Neural progenitor cell (in vitro differentiated cells): ENCODE data around the gene CNTN2. TPM values are rescaled to one million over a fixed set of nuclear protein-coding genes. Genes with fewer than 3 reads are reported as not detected.

ENCODE experiments used
- DNase-seq: peaks from one replicate; pipeline ENCODE4 v3.0.0-alpha.2; 2016; ENCODE audit warnings: low spot score
- H2AFZ ChIP-seq: fragments of 200-600 bp; sonication (generic); replicated peaks from 2 replicates; pipeline ENCODE4 v1.6.1; 2016; ENCODE audit warnings: antibody characterized with exemption
- H3F3A ChIP-seq: fragments of 200-600 bp; sonication (generic); 2 replicates; pipeline ENCODE4 v1.6.1; 2016; ENCODE audit warnings: antibody characterized with exemption, low read depth
- H3K27ac ChIP-seq: fragments of 200-600 bp; sonication (generic); 2 replicates; pipeline ENCODE4 v1.5.1; 2016; ENCODE audit warnings: mild to moderate bottlenecking
- H3K27me3 ChIP-seq: fragments of 200-600 bp; sonication (generic); 2 replicates; pipeline ENCODE4 v1.6.1; 2016; ENCODE audit warnings: mild to moderate bottlenecking, moderate library complexity
- H3K36me3 ChIP-seq: fragments of 200-600 bp; sonication (generic); 2 replicates; pipeline ENCODE4 v1.5.1; 2016
- H3K4me1 ChIP-seq: fragments of 200-600 bp; sonication (generic); 2 replicates; pipeline ENCODE4 v1.6.1; 2016; ENCODE audit warnings: mixed run types
- H3K4me2 ChIP-seq: fragments of 200-600 bp; sonication (generic); 2 replicates; pipeline ENCODE4 v1.6.1; 2016
- H3K4me3 ChIP-seq: fragments of 200-600 bp; sonication (generic); 2 replicates; pipeline ENCODE4 v1.5.1; 2016
- H3K79me2 ChIP-seq: fragments of 200-600 bp; sonication (generic); 2 replicates; pipeline ENCODE4 v1.6.1; 2016; ENCODE audit warnings: low read depth
- H3K9ac ChIP-seq: fragments of 200-600 bp; sonication (generic); 2 replicates; pipeline ENCODE4 v1.6.1; 2016
- H3K9me3 ChIP-seq: fragments of 200-600 bp; sonication (generic); 2 replicates; pipeline ENCODE4 v1.5.1; 2016; ENCODE audit warnings: low read depth
- H4K20me1 ChIP-seq: fragments of 200-600 bp; sonication (generic); 2 replicates; pipeline ENCODE4 v1.6.1; 2016; ENCODE audit warnings: low read depth
- H3K27ac Mint-ChIP-seq: 3 replicates; pipeline ENCODE4 v1.8.0; 2021; ENCODE audit warnings: mixed read lengths
- H3K27me3 Mint-ChIP-seq: 2 replicates; pipeline ENCODE4 v1.8.0; 2022; ENCODE audit warnings: low read depth, mild to moderate bottlenecking, inconsistent platforms, moderate library complexity, mixed read lengths; ENCODE audit not compliant: insufficient read depth
- H3K36me3 Mint-ChIP-seq: 3 replicates; pipeline ENCODE4 v1.8.0; 2021; ENCODE audit warnings: mixed read lengths
- H3K4me1 Mint-ChIP-seq: 3 replicates; pipeline ENCODE4 v1.8.0; 2021; ENCODE audit warnings: mixed read lengths
- H3K4me3 Mint-ChIP-seq: 3 replicates; pipeline ENCODE4 v1.8.0; 2021; ENCODE audit warnings: mild to moderate bottlenecking, moderate library complexity, mixed read lengths
- H3K9me3 Mint-ChIP-seq: 3 replicates; pipeline ENCODE4 v1.8.0; 2020; ENCODE audit warnings: mixed read lengths
- CTCF ChIP-seq: fragments of 200-600 bp; sonication (generic); IDR thresholded peaks from 2 replicates; pipeline ENCODE4 v1.5.1; 2017; ENCODE audit warnings: antibody characterized with exemption, mild to moderate bottlenecking
- EZH2 ChIP-seq: fragments of 200-600 bp; sonication (generic); IDR thresholded peaks from 2 replicates; pipeline ENCODE4 v1.6.1; 2017; ENCODE audit warnings: antibody characterized with exemption, mild to moderate bottlenecking, moderate library complexity
- EZH2phosphoT487 ChIP-seq: fragments of 200-600 bp; sonication (generic); IDR thresholded peaks from 2 replicates; pipeline ENCODE4 v1.6.1; 2017; ENCODE audit warnings: antibody characterized with exemption
- total RNA-seq: library from RNA; depleted of rRNA; stranded (reverse); fragments of >200 nt; gene quantifications from 2 replicates; pipeline ENCODE4 v1.2.3, GENCODE V29; 2015; ENCODE audit warnings: low replicate concordance

CNTN2 gene
- total RNA-seq, 1 donor from 2014 or later, result 8.4 TPM

- no peak for TF ChIP-seq EZH2
- TF ChIP-seq EZH2phosphoT487, result no peak
- no peak for TF ChIP-seq CTCF
- peak overlapping the region; percentile 68 for H3K27ac Mint-ChIP-seq
- H3K36me3 Mint-ChIP-seq, result no peaks in the 10 kb centered on the region
- H3K4me3 ChIP-seq, result no peak overlapping the region
- no peaks in the 10 kb centered on the region for H3K9me3 Mint-ChIP-seq
- H2AFZ ChIP-seq, result no peak overlapping the region
- no peak overlapping the region for H3K4me3 Mint-ChIP-seq
- H4K20me1 ChIP-seq, result no peaks in the 10 kb centered on the region
- H3K9ac ChIP-seq, result no peak overlapping the region
- no peak for DNase-seq
- no peaks in the 10 kb centered on the region for H3K9me3 ChIP-seq
- peaks cover 4% of the 10 kb centered on the region for H3K27me3 Mint-ChIP-seq
- no peak overlapping the region for H3K27ac ChIP-seq
- H3K4me2 ChIP-seq, result no peak overlapping the region
- H3K4me1 Mint-ChIP-seq, result peaks cover 6% of the 10 kb centered on the region
- no peaks in the 10 kb centered on the region for H3K79me2 ChIP-seq
- no peaks in the 10 kb centered on the region for H3F3A ChIP-seq
- H3K27me3 ChIP-seq, result no peaks in the 10 kb centered on the region
- H3K4me1 ChIP-seq, result no peaks in the 10 kb centered on the region
- H3K36me3 ChIP-seq, result no peaks in the 10 kb centered on the region
Measured at GRCh38 chr1:205071028-205071409, 28.0 kb downstream of the CNTN2 start.

GRCh38 chr1:205071801-205072200, 28.8 kb downstream of the CNTN2 start:
- no peak overlapping the region for H3K9ac ChIP-seq
- Mint-ChIP-seq H3K4me1 (peaks cover 11% of the 10 kb centered on the region), H3K36me3 (no peaks in the 10 kb centered on the region), H3K4me3 (no peak overlapping the region), H3K27ac (no peak overlapping the region), H3K27me3 (peaks cover 2% of the 10 kb centered on the region), H3K9me3 (no peaks in the 10 kb centered on the region)
- no peak for DNase-seq
- no peaks in the 10 kb centered on the region for H3K9me3 ChIP-seq
- H3K4me2 ChIP-seq, result no peak overlapping the region
- H3F3A ChIP-seq, result no peaks in the 10 kb centered on the region
- no peak overlapping the region for H2AFZ ChIP-seq
- H3K36me3 ChIP-seq, result no peaks in the 10 kb centered on the region
- no peaks in the 10 kb centered on the region for H3K27me3 ChIP-seq
- no peaks in the 10 kb centered on the region for H3K79me2 ChIP-seq
- no peaks in the 10 kb centered on the region for H3K4me1 ChIP-seq
- H3K4me3 ChIP-seq, result no peak overlapping the region
- H3K27ac ChIP-seq, result no peak overlapping the region
- no peak for TF ChIP-seq EZH2
- TF ChIP-seq CTCF, result no peak
- TF ChIP-seq EZH2phosphoT487, result no peak
- no peaks in the 10 kb centered on the region for H4K20me1 ChIP-seq

DNA sequence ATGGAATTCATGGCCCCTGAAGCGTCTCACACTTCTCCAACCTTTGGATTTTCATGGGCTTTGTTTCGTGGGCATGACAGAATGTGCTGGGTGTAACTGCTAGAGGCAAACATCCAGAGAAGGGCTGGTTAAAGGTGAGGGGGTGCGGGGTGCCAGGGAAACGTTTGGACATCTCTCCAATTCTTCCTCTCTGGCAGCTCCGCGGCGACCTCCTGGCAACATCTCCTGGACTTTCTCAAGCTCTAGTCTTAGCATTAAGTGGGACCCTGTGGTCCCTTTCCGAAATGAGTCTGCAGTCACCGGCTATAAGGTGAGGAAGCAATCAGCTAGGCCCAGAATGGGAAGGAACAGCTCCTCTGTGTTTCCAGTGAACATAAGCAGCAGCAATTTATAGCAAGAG, 29.3 kb downstream of the CNTN2 start:
- no peak for DNase-seq
- Histone ChIP-seq H3K27me3 (no peaks in the 10 kb centered on the region), H3F3A (no peaks in the 10 kb centered on the region), H3K36me3 (no peaks in the 10 kb centered on the region), H3K4me3 (no peak overlapping the region), H3K4me2 (no peak overlapping the region), H3K27ac (no peak overlapping the region), H4K20me1 (no peaks in the 10 kb centered on the region), H3K4me1 (no peaks in the 10 kb centered on the region), H2AFZ (no peak overlapping the region), H3K9ac (no peak overlapping the region), H3K79me2 (no peaks in the 10 kb centered on the region), H3K9me3 (no peaks in the 10 kb centered on the region)
- Mint-ChIP-seq H3K27ac (no peak overlapping the region), H3K36me3 (no peaks in the 10 kb centered on the region), H3K9me3 (no peaks in the 10 kb centered on the region), H3K27me3 (peaks cover 2% of the 10 kb centered on the region), H3K4me3 (no peak overlapping the region), H3K4me1 (peaks cover 11% of the 10 kb centered on the region)
- no peak for TF ChIP-seq CTCF
- no peak for TF ChIP-seq EZH2
- no peak for TF ChIP-seq EZH2phosphoT487

DNA sequence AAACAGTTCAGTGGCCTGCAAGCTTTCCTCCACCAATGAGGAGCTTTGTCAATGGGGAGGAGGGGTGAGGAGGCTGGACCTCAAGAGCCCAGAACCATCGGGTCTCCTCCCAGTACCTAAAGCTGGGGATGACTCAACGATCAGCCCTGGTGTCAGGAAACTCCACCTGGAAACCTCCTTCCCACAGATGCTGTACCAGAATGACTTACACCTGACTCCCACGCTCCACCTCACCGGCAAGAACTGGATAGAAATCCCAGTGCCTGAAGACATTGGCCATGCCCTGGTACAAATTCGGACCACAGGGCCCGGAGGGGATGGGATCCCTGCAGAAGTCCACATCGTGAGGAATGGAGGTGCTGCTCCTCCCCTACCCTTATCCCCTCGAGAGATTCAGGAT, 29.9 kb downstream of the CNTN2 start:
- Histone ChIP-seq H3K79me2 (no peaks in the 10 kb centered on the region), H2AFZ (no peak overlapping the region), H3K27me3 (no peaks in the 10 kb centered on the region), H3K36me3 (no peaks in the 10 kb centered on the region), H3K27ac (no peak overlapping the region), H4K20me1 (no peaks in the 10 kb centered on the region), H3K9me3 (no peaks in the 10 kb centered on the region), H3K4me2 (no peak overlapping the region), H3K4me1 (no peaks in the 10 kb centered on the region), H3F3A (no peaks in the 10 kb centered on the region), H3K9ac (no peak overlapping the region), H3K4me3 (no peak overlapping the region)
- no peaks in the 10 kb centered on the region for H3K36me3 Mint-ChIP-seq
- H3K27me3 Mint-ChIP-seq, result peaks cover 2% of the 10 kb centered on the region
- no peaks in the 10 kb centered on the region for H3K9me3 Mint-ChIP-seq
- H3K4me1 Mint-ChIP-seq, result peaks cover 11% of the 10 kb centered on the region
- no peak overlapping the region for H3K27ac Mint-ChIP-seq
- H3K4me3 Mint-ChIP-seq, result no peak overlapping the region
- no peak for DNase-seq
- TF ChIP-seq EZH2phosphoT487 (no peak), CTCF (no peak), EZH2 (no peak)
